Activated CD8-positive, alpha-beta memory T cell treated with anti-CD3 and anti-CD28 coated beads for 36 hours (primary cell): Measurements from ENCODE around the gene SLC26A4. TPM values are rescaled to one million over a fixed set of nuclear protein-coding genes. Genes with fewer than 3 reads are reported as not detected.

Experiments
- CTCF ChIA-PET: fragments of 350-600 bp; sonication (Branson Sonifier 250); formaldehyde crosslinking; loops from one replicate; lab custom pipeline; 2021; ENCODE audit warnings: antibody characterized with exemption; lab: Charles Lee
- POLR2A ChIA-PET: fragments of 350-600 bp; sonication (Branson Sonifier 250); formaldehyde crosslinking; loops from one replicate; lab custom pipeline; 2021; ENCODE audit warnings: antibody characterized with exemption; lab: Charles Lee
- total RNA-seq, 2 experiments: library from RNA; stranded (reverse); gene quantifications; one replicate each; pipeline ENCODE4 v1.2.3, GENCODE V29; 2021

SLC26A4 gene
- total RNA-seq, 2 experiments from 2014 or later: 4.5 to 5.6 TPM

DNA sequence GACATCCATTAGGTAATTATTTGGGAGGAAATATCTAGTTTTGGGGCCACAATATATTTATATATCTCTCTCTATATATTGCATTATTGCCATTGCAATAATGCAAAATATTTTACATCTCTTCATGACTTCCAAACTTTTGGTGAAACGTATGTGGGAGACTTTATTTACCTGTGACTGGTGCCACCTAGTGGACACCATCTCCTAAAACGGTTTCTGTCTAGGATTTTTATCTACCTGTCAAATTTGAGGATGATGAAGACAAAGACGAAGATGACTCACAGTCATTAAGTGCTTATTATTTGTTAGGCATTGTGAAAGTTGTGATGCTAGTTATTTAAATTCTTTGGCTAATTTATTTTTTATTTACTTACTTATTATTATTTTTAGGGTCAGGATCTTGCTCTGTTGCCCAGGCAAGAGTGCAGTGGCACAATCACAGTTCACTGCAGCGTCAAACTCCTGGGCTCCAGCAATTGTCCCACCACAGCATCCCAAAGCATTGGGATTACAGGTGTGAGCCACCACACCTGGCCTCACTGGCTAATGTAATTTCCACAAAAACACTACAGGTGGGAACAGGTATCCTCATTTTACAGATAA, 64.6 kb downstream of the SLC26A4 start:
- ChIA-PET POLR2A (no interaction called here), CTCF (no interaction called here)

DNA sequence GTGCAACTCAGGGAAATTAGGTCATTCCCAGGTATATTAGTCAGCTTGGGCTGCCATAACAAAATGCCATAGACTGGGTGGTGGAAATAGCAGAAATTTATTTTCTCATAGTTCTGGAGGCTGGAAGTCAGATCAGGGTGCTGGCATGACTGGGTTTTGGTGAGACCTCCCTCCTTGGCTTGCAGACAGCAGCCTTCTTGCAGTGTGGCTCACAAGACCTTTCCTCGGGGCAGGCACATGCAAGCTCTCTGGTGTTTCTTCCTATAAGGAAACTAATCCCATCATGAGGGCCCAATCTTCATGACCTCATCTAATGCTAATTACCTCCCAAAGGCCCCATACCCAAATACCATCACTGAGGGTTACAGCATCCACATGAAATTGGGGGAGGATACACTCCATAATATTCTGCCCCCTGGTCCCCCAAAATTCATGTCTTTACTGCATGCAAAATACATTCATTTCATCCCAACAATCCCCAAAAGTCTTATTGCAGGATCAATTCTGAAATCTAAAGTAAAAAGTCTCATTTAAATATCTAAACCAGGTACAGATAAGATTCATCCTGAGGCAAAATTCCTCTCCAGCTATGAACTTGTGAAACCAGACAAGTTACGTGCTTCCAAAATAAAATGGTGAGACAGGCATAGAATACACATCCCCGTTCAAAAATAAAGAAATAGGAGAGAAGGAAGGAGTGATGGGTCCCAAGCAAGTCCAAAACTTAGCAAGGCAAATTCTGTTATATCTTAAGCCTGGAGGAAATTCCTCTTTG, 65.9 kb downstream of the SLC26A4 start:
- CTCF ChIA-PET: interaction anchor here (1.5 kb wide), 1 partner anchor 67 kb away, joined by 3 read pairs; no protein-coding TSS in a partner anchor
- POLR2A ChIA-PET: no interaction called here

DNA sequence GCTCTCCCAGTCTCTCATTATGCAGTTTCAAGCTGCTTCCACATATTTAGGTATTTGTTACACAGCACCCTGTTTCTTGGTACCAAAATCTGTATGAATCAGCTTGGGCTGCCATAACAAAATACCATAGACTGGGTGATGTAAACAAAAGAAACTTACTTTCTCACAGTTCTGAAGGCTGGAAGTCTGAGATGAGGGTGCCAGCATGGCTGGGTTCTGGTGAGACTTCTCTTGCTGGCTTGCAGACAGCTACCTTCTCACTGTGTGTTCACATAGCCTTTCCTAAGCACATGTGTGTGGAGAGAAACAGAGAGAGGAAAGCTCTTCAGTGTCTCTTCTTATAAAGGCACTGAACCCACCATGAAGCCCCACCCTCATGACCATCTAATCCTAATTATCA, 67.6 kb downstream of the SLC26A4 start:
- POLR2A ChIA-PET: no interaction called here
- CTCF ChIA-PET: interaction anchor here (1.2 to 1.3 kb wide), 2 partner anchors 9 to 15 kb away, joined by 3 read pairs; partner anchors contain the start of gene CBLL1

DNA sequence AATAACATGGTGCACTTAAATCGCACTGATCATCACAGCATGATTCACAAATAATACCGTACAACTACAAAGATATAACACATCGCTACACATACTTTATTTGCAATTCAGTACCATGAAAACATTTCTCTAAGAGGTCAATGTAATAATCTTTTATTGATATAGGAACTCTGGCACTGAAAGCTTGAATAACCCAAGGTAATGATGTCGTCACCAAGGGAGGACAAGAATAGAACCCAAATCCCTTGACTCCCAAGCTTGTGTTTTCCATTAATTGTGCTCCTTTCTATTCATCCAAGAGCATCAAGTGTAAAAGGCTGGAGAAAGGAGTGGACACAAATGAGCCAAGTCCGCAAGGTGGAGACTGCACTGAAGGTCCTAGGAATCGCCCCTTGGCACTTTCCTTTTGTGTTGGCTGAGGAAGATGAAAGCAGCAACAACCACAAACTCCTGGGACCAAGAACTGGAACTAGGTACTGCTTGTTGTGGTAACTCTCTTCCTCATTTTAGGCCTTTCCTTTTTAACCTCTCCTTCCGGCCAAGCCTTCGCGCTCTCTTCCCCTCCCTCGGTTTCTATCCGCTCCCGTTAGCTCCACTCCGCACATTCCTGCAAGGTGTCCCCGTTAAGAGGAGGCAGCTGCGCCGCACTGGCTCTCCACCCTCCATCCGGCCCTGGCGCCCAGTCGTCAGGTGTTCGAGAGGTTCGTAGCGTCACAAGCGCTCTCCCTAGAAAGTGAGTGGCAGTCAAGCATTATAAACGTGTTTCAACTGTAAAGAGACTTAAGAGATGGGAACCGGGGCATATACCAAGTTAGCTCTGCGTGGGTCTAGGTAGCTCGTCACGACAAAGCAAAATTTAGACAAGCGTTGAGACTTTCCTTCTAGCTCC, 82.3 kb downstream of the SLC26A4 start:
- ChIA-PET CTCF (interaction anchor here (0.8 to 6.5 kb wide), 10 partner anchors 15 to 279 kb away, joined by 3 to 47 read pairs (median 4); partner anchors contain the start of gene DLD), POLR2A (interaction anchor here (0.6 to 1.4 kb wide), 7 partner anchors 10 to 179 kb away, joined by 3 to 6 read pairs (median 4); partner anchors contain the start of genes COG5 and DUS4L)

DNA sequence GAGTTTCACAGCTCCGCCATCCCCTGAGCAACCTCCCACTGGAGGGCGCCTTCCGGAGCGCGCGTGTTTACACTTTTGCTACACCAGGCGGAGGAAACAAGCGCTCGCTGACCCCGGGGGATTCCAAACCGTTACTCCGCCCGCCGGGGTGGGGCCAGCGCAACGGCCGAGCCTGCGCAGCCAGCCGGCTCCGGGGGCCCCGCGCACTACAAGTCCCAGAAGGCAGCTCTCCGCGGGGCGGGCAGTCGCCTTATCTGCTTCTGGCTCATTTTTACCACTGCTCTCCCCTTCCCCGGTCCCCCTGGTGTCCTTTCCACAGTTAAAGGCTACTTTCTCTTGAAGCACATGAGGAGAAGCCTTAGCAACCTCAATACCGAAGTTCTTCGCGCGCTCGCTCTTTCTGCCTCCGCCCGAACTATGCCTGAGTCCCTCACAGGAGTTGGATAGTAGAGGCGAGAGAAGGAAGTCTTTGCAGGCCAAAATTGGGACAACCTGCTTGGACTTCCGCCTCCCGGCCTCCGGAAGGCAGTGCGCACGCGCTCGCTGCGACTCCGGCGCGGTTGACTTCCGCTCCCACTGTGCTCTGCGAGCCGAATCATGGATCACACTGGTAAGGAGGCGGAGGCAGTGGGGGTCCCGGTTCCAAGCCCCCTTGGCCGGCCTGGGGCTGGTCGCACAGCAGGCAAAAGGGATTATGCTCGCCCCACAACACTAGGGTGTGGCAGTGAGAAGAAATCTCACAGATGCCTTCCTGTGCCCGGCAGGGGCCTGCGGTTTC, 83.1 kb downstream of the SLC26A4 start, which contains the start of gene CBLL1:
Gene CBLL1, plus strand, starts transcription at position 576 of the 778 bp plus-strand sequence. Its CDS starts 22 bp downstream, at position 598.
- CTCF ChIA-PET: interaction anchor here (0.8 to 6.5 kb wide), 13 partner anchors 15 to 280 kb away, joined by 3 to 47 read pairs (median 4); partner anchors contain the start of gene DLD
- POLR2A ChIA-PET: interaction anchor here (0.6 to 1.4 kb wide), 10 partner anchors 9 to 550 kb away, joined by 3 to 6 read pairs (median 3); partner anchors contain the start of genes COG5 and DUS4L

DNA sequence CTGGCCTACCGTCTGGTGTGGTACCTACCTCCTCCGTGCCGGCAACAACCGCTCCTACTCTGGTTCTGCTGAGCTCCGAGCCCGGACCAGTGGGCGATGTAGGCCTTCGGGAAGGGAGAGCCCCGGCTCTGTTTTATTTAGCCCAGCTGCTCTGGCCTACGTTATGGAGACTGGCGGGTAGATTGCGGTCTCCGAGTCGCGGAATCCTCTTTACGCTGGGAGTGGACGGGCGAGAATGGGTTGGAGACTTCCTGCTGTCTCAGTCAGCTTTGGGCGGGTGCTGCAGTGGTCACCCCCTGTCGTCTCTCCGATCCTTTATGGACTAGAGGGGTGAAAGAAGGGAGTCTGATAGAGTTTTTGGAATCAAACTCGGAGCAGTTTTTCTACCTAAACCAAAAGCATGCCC, 83.7 kb downstream of the SLC26A4 start:
- CTCF ChIA-PET: interaction anchor here (0.8 to 6.5 kb wide), 5 partner anchors 14 to 146 kb away, joined by 3 to 47 read pairs (median 3); partner anchors contain the start of gene DLD
- POLR2A ChIA-PET: interaction anchor here (0.8 to 1.4 kb wide), 2 partner anchors 130 to 180 kb away, joined by 3 to 6 read pairs; partner anchors contain the start of genes COG5 and DUS4L

DNA sequence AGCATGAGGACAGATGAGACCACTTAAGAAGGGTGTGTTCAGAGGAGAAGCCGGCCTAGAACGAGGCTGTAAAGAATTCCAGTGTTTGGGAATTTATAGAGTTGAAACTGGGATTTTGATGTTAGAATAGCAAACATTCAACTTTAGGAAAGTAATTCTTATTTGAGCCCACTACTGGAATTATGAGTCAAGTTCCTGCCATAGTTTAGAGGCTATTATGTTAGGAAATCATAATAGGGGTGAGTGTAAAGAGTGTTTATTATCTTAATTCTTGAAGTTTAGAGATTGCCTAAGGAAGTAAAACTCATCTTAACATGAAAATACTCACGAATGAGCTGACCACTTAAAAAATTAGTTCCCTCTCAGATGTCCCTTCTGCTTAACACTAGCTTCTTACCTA, 85.4 kb downstream of the SLC26A4 start:
- ChIA-PET POLR2A (no interaction called here), CTCF (interaction anchor here (1.1 to 6.5 kb wide), 3 partner anchors 122 to 133 kb away, joined by 3 to 47 read pairs (median 4); no protein-coding TSS in a partner anchor)

DNA sequence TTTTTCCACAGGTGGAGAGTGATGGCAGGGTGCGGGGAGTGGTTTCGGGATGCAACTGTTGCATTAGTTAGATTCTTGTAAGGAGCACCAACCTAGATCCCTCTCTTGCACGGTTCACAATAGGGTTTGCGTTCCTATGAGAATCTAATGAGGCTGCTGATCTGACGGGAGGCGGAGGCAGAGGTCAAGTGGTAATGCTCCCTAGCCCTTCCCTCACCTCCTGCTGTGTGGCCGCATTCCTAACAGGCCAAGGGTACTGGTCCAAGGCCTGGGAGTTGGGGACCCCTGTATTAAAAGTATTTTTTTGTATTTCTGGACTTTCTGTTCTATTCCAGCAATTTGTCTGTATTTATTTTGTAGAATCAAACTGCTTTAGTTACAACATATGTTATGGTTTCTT, 90.5 kb downstream of the SLC26A4 start:
- ChIA-PET CTCF (no interaction called here), POLR2A (no interaction called here)

DNA sequence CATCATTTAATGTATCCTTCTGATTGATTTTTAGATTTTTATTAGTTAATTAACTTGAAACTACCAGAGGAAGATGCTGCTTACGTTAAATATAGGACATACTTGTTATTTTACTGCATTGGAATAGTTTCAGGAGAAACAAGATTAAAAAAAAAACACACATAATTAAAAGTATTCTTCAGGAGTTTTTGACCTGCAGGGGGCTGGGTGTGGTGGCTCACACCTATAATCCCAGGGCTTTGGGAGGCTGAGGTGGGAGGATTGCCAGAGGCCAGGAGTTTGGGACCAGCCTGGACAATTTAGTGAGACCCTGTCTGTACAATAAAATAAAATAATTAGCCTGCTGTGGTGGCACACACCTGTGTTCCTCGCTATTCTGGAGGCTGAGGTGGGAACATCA, 94.0 kb downstream of the SLC26A4 start:
- ChIA-PET POLR2A (no interaction called here), CTCF (no interaction called here)

DNA sequence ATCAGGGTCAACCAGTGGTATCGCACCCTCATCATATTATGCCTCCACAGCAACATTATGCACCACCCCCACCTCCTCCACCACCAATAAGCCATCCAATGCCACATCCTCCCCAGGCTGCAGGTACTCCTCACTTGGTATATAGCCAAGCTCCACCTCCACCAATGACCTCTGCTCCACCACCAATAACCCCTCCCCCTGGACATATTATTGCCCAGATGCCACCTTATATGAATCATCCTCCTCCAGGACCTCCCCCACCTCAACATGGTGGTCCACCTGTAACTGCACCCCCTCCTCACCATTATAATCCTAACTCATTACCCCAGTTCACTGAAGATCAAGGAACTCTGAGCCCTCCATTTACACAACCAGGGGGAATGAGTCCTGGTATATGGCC, 98.0 kb downstream of the SLC26A4 start:
- CTCF ChIA-PET: interaction anchor here (1.0 kb wide), 1 partner anchor 15 kb away, joined by 3 read pairs; the partner anchor contains the start of gene CBLL1

DNA sequence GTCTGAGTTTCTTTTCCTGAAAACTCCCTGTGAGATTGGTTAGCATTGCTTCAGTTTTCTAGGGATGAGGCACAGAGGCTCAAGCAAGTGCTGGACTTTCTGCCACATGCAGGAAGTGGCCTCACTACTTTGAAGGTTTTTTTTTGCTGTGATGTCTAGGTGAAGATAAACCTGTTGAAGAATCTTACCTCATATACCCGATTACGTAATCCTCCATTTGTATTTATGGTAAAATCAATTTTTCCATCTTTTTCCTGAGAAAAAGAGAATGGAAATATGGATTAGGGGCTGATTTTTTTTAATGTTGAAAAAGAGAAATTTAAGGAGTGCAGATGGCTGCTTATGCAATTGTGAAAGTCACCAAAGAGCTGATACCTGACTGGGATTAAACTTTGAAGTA, 106.8 kb downstream of the SLC26A4 start:
- ChIA-PET CTCF (no interaction called here), POLR2A (no interaction called here)

More for the DNA sequence above, 98.0 kb downstream of the SLC26A4 start:
- POLR2A ChIA-PET: no interaction called here

Other genes starting within 250 kb of the SLC26A4 start
- not detected for gene GPR22, start 190.8 kb upstream of the SLC26A4 start, total RNA-seq
- gene COG5, start 96.9 kb upstream of the SLC26A4 start, total RNA-seq: 10 to 100 TPM; 34.0 to 37.7 TPM
- gene DUS4L, start 96.9 kb upstream of the SLC26A4 start, total RNA-seq: 10 to 100 TPM; 12.6 to 12.7 TPM
- 10 to 100 TPM; 38.5 to 52.6 TPM for gene BCAP29, start 80.6 kb upstream of the SLC26A4 start, total RNA-seq
- 10 to 100 TPM; 41.2 to 45.0 TPM for gene CBLL1, start 83.3 kb downstream of the SLC26A4 start, total RNA-seq
- gene SLC26A3, start 142.4 kb downstream of the SLC26A4 start, total RNA-seq: not detected
- gene DLD, start 230.4 kb downstream of the SLC26A4 start, total RNA-seq: 100 to 1,000 TPM; 112 to 114 TPM